ENCODE results near the gene PGBD5. TPM values are rescaled to one million over a fixed set of nuclear protein-coding genes. Genes with fewer than 3 reads are reported as not detected.

The PGBD5 gene
- total RNA-seq, 1 donor from 2014 or later, result 2.0 TPM

DNA sequence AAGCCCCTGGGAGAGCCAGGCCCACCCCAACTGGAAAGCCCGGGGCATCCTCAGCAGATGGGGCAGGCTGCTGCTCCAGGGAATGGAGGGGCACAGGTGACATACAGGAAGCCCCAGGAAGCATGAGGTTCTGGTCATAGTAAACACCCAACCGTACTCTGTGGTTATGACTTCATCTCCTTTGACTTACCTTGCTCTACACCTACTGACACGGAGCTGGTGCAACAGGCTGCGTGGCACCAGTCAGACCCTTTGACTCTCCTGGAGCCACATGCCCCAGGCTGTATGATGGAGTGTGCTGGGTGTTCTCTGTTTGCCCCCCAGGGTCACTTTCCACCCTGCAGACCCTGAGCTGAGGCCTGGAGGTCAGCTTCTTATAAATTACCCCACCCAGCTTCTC lies 72.1 kb downstream of the PGBD5 start:
- H3K36me3 Mint-ChIP-seq (ENCODE audit: low read depth, unreplicated experiment), result peaks cover 4% of the 10 kb centered on the region
- H3K9me3 Mint-ChIP-seq (ENCODE audit: unreplicated experiment), result no peaks in the 10 kb centered on the region
- H3K4me3 Mint-ChIP-seq (ENCODE audit: unreplicated experiment), result no peak overlapping the region
- H3K4me1 Mint-ChIP-seq (ENCODE audit: unreplicated experiment), result no peaks in the 10 kb centered on the region
- TF ChIP-seq, protein P1, sequence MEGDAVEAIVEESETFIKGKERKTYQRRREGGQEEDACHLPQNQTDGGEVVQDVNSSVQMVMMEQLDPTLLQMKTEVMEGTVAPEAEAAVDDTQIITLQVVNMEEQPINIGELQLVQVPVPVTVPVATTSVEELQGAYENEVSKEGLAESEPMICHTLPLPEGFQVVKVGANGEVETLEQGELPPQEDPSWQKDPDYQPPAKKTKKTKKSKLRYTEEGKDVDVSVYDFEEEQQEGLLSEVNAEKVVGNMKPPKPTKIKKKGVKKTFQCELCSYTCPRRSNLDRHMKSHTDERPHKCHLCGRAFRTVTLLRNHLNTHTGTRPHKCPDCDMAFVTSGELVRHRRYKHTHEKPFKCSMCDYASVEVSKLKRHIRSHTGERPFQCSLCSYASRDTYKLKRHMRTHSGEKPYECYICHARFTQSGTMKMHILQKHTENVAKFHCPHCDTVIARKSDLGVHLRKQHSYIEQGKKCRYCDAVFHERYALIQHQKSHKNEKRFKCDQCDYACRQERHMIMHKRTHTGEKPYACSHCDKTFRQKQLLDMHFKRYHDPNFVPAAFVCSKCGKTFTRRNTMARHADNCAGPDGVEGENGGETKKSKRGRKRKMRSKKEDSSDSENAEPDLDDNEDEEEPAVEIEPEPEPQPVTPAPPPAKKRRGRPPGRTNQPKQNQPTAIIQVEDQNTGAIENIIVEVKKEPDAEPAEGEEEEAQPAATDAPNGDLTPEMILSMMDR (IDR thresholded peaks at IDR 0.05; ENCODE audit: unreplicated experiment), result no peak
- DNase-seq (ENCODE audit: low spot score), result no peak
- H3K27me3 Mint-ChIP-seq (ENCODE audit: unreplicated experiment), result peaks cover 5% of the 10 kb centered on the region
- H3K27ac Mint-ChIP-seq (ENCODE audit: unreplicated experiment), result no peak overlapping the region

DNA sequence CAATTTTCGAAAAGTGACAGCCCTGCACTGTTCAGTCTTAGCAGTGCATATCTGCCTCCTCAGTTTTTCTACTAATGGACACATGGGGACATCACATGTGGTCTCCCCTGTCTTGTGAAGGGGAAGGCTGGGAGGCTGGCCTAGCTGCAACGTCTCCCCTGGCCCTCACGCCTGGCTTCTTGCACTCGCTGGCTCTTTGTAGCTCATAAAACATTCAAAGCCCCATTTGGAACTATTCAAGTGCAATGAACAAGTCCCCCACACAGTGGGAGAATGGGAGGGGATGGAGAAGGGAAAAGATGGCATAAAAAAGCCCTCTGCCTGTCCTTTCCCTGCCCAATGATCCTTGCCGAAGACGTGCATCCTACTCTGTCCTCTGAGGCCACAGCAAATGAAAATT lies 73.6 kb downstream of the PGBD5 start:
- H3K27me3 Mint-ChIP-seq (ENCODE audit: unreplicated experiment), result peaks cover 5% of the 10 kb centered on the region
- peaks cover 4% of the 10 kb centered on the region for H3K36me3 Mint-ChIP-seq (ENCODE audit: low read depth, unreplicated experiment)
- H3K27ac Mint-ChIP-seq (ENCODE audit: unreplicated experiment), result no peak overlapping the region
- H3K4me3 Mint-ChIP-seq (ENCODE audit: unreplicated experiment), result no peak overlapping the region
- no peaks in the 10 kb centered on the region for H3K9me3 Mint-ChIP-seq (ENCODE audit: unreplicated experiment)
- H3K4me1 Mint-ChIP-seq (ENCODE audit: unreplicated experiment), result no peaks in the 10 kb centered on the region
- TF ChIP-seq, protein P1 (IDR thresholded peaks at IDR 0.05; ENCODE audit: unreplicated experiment), result no peak
- DNase-seq (ENCODE audit: low spot score), result no peak

DNA sequence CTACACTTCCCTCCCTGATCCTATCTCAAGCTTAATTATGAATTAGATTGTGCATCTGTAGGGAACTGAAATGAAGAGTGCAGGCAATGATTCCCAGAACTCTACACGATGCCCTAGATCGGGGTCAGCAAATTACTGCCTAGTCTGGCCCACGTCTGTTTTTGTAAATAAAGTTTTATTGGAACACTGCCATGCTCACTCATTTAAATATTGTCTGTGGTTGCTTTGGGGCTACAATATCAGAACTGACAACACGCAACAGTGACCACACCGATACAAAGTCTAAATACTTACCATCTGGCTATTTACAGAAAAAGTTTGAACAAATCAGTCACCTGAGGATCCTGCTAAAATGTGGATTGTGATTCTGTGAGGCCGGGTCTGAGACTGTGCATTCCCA lies 74.1 kb downstream of the PGBD5 start:
- Mint-ChIP-seq H3K4me1 (ENCODE audit: unreplicated experiment) (no peaks in the 10 kb centered on the region), H3K4me3 (ENCODE audit: unreplicated experiment) (no peak overlapping the region), H3K9me3 (ENCODE audit: unreplicated experiment) (no peaks in the 10 kb centered on the region), H3K36me3 (ENCODE audit: low read depth, unreplicated experiment) (peaks cover 4% of the 10 kb centered on the region), H3K27me3 (ENCODE audit: unreplicated experiment) (peaks cover 5% of the 10 kb centered on the region), H3K27ac (ENCODE audit: unreplicated experiment) (no peak overlapping the region)
- TF ChIP-seq, protein P1 (IDR thresholded peaks at IDR 0.05; ENCODE audit: unreplicated experiment), result no peak
- DNase-seq (ENCODE audit: low spot score), result no peak

DNA sequence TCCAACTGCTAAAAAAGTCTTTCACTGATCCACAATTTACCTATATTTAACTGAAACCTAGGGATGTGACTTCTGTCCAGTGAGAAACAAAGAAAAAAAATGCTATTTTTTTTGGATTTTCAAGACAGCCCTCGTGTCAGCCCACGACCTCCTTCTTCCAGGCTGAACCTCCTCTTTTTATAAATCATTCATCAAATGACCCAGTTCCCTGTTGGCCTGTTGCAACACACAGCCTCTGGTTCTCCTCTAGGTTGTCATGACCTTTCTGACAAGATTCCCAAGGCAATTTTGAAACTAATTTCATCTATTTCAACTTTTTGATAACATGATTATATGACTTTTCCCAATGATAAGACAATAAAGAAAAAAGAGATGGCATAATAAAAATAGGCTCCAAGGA lies 74.6 kb downstream of the PGBD5 start:
- peaks cover 4% of the 10 kb centered on the region for H3K36me3 Mint-ChIP-seq (ENCODE audit: low read depth, unreplicated experiment)
- no peak for DNase-seq (ENCODE audit: low spot score)

DNA sequence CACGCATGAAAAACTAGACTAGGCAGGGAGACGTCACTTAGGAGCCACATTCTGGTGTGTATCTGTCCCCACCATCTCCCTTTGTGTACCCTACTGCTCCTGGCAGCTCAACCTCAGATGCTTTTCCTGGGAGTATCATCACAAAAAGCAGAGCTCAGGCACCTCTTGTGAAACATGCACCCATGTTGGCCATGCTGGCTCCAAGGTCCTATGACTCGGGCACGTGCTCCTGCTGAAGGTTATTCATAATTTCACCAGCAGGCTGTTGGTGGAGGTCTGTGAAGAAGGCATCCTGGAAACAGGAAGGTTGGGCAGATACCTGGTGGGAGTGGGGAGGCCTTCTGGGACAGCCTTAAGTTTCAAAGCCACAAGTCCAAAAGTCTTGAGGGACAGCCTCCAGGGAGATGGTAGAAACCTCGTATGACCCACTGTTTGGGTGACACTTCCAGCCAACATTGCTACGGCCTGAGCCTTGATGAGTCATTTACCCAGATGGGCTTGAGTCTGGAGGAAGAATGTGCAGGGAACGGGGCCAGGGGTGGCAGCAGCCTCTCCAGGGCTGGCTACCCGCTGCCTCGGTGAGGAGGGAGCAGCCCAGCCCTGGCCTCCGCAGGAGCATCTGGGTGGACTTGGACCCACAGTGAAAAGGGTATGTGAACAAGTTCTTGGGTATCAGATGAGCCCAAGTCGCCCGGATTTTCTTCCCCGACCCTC lies 75.8 kb downstream of the PGBD5 start:
- H3K27ac Mint-ChIP-seq (ENCODE audit: unreplicated experiment), result peak overlapping the region; percentile 16
- H3K4me3 Mint-ChIP-seq (ENCODE audit: unreplicated experiment), result no peak overlapping the region

More for the DNA sequence above, 74.6 kb downstream of the PGBD5 start:
- no peaks in the 10 kb centered on the region for H3K4me1 Mint-ChIP-seq (ENCODE audit: unreplicated experiment)
- TF ChIP-seq, protein P1 (IDR thresholded peaks at IDR 0.05; ENCODE audit: unreplicated experiment), result no peak
- H3K4me3 Mint-ChIP-seq (ENCODE audit: unreplicated experiment), result no peak overlapping the region
- no peaks in the 10 kb centered on the region for H3K9me3 Mint-ChIP-seq (ENCODE audit: unreplicated experiment)
- no peak overlapping the region for H3K27ac Mint-ChIP-seq (ENCODE audit: unreplicated experiment)
- H3K27me3 Mint-ChIP-seq (ENCODE audit: unreplicated experiment), result peaks cover 5% of the 10 kb centered on the region

More for the DNA sequence above, 75.8 kb downstream of the PGBD5 start:
- TF ChIP-seq, protein P1 (IDR thresholded peaks at IDR 0.05; ENCODE audit: unreplicated experiment), result no peak
- Mint-ChIP-seq H3K4me1 (ENCODE audit: unreplicated experiment) (no peaks in the 10 kb centered on the region), H3K27me3 (ENCODE audit: unreplicated experiment) (peaks cover 2% of the 10 kb centered on the region), H3K9me3 (ENCODE audit: unreplicated experiment) (no peaks in the 10 kb centered on the region), H3K36me3 (ENCODE audit: low read depth, unreplicated experiment) (peaks cover 4% of the 10 kb centered on the region)
- no peak for DNase-seq (ENCODE audit: low spot score)

Measured in endothelial cell (in vitro differentiated cells).